Measurements from ENCODE around the gene MTM1.

MTM1 gene

GRCh38 chrX:150616179-150616862 is 47.9 kb downstream of the MTM1 start:
- no peak overlapping the region for H3K4me3 ChIP-seq (ENCODE audit: insufficient read depth, low read length, poor library complexity, severe bottlenecking)
- TF ChIP-seq EZH2phosphoT487 (conservative IDR thresholded peaks at IDR 0.05; ENCODE audit: low read length), result no peak
- TF ChIP-seq, protein P1, sequence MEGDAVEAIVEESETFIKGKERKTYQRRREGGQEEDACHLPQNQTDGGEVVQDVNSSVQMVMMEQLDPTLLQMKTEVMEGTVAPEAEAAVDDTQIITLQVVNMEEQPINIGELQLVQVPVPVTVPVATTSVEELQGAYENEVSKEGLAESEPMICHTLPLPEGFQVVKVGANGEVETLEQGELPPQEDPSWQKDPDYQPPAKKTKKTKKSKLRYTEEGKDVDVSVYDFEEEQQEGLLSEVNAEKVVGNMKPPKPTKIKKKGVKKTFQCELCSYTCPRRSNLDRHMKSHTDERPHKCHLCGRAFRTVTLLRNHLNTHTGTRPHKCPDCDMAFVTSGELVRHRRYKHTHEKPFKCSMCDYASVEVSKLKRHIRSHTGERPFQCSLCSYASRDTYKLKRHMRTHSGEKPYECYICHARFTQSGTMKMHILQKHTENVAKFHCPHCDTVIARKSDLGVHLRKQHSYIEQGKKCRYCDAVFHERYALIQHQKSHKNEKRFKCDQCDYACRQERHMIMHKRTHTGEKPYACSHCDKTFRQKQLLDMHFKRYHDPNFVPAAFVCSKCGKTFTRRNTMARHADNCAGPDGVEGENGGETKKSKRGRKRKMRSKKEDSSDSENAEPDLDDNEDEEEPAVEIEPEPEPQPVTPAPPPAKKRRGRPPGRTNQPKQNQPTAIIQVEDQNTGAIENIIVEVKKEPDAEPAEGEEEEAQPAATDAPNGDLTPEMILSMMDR (IDR thresholded peaks at IDR 0.05; ENCODE audit: insufficient read depth, low read length, poor library complexity, severe bottlenecking), result no peak
- no peaks in the 10 kb centered on the region for H3K79me2 ChIP-seq (ENCODE audit: insufficient read depth, low read length)
- no peaks in the 10 kb centered on the region for H4K20me1 ChIP-seq (ENCODE audit: low read depth, low read length)
- H3K27ac ChIP-seq (ENCODE audit: low read depth, low read length), result no peak overlapping the region
- no peak overlapping the region for H2AFZ ChIP-seq (ENCODE audit: low read depth, low read length, severe bottlenecking)
- H3K9me2 ChIP-seq (replicated peaks; ENCODE audit: insufficient read depth, low read length), result no peaks in the 10 kb centered on the region
- H3F3A ChIP-seq (ENCODE audit: insufficient read depth), result no peaks in the 10 kb centered on the region
- H3K36me3 ChIP-seq (ENCODE audit: low read length), result no peaks in the 10 kb centered on the region
- H3K4me2 ChIP-seq (ENCODE audit: low read depth, low read length, poor library complexity, severe bottlenecking), result no peak overlapping the region
- H3K9ac ChIP-seq (ENCODE audit: low read length), result no peak overlapping the region
- no peaks in the 10 kb centered on the region for H3K27me3 ChIP-seq (ENCODE audit: low read length)
- no peaks in the 10 kb centered on the region for H3K9me3 ChIP-seq (ENCODE audit: insufficient read depth, low read length)

- Histone ChIP-seq H3K27ac (ENCODE audit: low read depth, low read length) (no peak overlapping the region), H3K4me2 (ENCODE audit: low read depth, low read length, poor library complexity, severe bottlenecking) (no peak overlapping the region), H3K9me3 (ENCODE audit: insufficient read depth, low read length) (no peaks in the 10 kb centered on the region), H3K4me3 (ENCODE audit: insufficient read depth, low read length, poor library complexity, severe bottlenecking) (no peak overlapping the region), H3F3A (ENCODE audit: insufficient read depth) (no peaks in the 10 kb centered on the region), H3K79me2 (ENCODE audit: insufficient read depth, low read length) (no peaks in the 10 kb centered on the region), H3K9me2 (replicated peaks; ENCODE audit: insufficient read depth, low read length) (no peaks in the 10 kb centered on the region), H2AFZ (ENCODE audit: low read depth, low read length, severe bottlenecking) (no peak overlapping the region), H3K9ac (ENCODE audit: low read length) (no peak overlapping the region), H3K36me3 (ENCODE audit: low read length) (no peaks in the 10 kb centered on the region), H3K27me3 (ENCODE audit: low read length) (no peaks in the 10 kb centered on the region), H4K20me1 (ENCODE audit: low read depth, low read length) (no peaks in the 10 kb centered on the region)
- TF ChIP-seq, protein P1 (IDR thresholded peaks at IDR 0.05; ENCODE audit: insufficient read depth, low read length, poor library complexity, severe bottlenecking), result no peak
- no peak for TF ChIP-seq EZH2phosphoT487 (conservative IDR thresholded peaks at IDR 0.05; ENCODE audit: low read length)
These were observed 48.4 kb downstream of the MTM1 start for GRCh38 chrX:150616863-150617198.

DNA sequence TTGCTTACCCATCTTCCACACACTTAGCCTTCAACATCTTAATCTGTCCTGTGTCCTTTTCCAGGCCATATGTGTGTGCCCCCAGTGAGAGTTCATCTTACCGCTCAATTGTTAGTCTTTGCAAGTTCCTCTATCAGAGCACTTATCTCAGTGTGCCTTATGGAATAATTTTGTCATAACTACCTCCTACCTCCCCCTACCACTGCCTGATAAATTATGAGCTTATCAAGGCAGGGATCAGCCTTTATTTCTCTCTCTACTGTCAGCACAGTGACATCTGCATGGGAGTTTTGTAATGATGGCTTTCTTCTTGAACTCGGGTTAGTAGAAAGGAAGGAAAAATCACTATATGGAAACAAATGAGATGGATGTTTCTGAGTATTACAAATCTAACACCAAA is 53.2 kb downstream of the MTM1 start:
- Histone ChIP-seq H3K27ac (ENCODE audit: low read depth, low read length) (no peak overlapping the region), H3K36me3 (ENCODE audit: low read length) (no peaks in the 10 kb centered on the region), H3K79me2 (ENCODE audit: insufficient read depth, low read length) (no peaks in the 10 kb centered on the region), H3K4me2 (ENCODE audit: low read depth, low read length, poor library complexity, severe bottlenecking) (no peak overlapping the region), H3F3A (ENCODE audit: insufficient read depth) (no peaks in the 10 kb centered on the region), H3K27me3 (ENCODE audit: low read length) (no peaks in the 10 kb centered on the region), H3K9ac (ENCODE audit: low read length) (no peak overlapping the region), H3K4me3 (ENCODE audit: insufficient read depth, low read length, poor library complexity, severe bottlenecking) (no peak overlapping the region), H2AFZ (ENCODE audit: low read depth, low read length, severe bottlenecking) (no peak overlapping the region), H3K9me3 (ENCODE audit: insufficient read depth, low read length) (no peaks in the 10 kb centered on the region), H4K20me1 (ENCODE audit: low read depth, low read length) (no peaks in the 10 kb centered on the region), H3K9me2 (replicated peaks; ENCODE audit: insufficient read depth, low read length) (no peaks in the 10 kb centered on the region)
- TF ChIP-seq EZH2phosphoT487 (conservative IDR thresholded peaks at IDR 0.05; ENCODE audit: low read length), result no peak
- TF ChIP-seq, protein P1 (IDR thresholded peaks at IDR 0.05; ENCODE audit: insufficient read depth, low read length, poor library complexity, severe bottlenecking), result no peak

Data from SU-DHL-6 (cell line).